GM13976 (cell line): ENCODE measurements around the gene AFG1L.
A peak's percentile ranks its signal among the peaks of the same experiment; 100 is the strongest.

ENCODE experiments used
- DNase-seq: peaks from one replicate; pipeline ENCODE4 v3.0.0; 2012; ENCODE audit warnings: low spot score
- in situ Hi-C: fragments of 300-500 bp; cut with MboI; formaldehyde crosslinking; loops from one replicate; pipeline ENCODE4 v1.12.0; 2022; ENCODE audit warnings: low sequenced_read_pairs, mixed read lengths, inconsistent platforms; ENCODE audit not compliant: unreplicated experiment
- TF ChIP-seq, protein P1 (sequence below): IDR thresholded peaks from 2 replicates; pipeline ENCODE4 v1.5.1; 2012; ENCODE audit warnings: borderline replicate concordance, mild to moderate bottlenecking; ENCODE audit not compliant: insufficient read depth; ENCODE audit errors: extremely low read depth, missing control alignments, control extremely low read depth

Gene AFG1L

GRCh38 chr6:108564178-108564577, 269.3 kb downstream of the AFG1L start:
- no peak for DNase-seq
- TF ChIP-seq, protein P1, sequence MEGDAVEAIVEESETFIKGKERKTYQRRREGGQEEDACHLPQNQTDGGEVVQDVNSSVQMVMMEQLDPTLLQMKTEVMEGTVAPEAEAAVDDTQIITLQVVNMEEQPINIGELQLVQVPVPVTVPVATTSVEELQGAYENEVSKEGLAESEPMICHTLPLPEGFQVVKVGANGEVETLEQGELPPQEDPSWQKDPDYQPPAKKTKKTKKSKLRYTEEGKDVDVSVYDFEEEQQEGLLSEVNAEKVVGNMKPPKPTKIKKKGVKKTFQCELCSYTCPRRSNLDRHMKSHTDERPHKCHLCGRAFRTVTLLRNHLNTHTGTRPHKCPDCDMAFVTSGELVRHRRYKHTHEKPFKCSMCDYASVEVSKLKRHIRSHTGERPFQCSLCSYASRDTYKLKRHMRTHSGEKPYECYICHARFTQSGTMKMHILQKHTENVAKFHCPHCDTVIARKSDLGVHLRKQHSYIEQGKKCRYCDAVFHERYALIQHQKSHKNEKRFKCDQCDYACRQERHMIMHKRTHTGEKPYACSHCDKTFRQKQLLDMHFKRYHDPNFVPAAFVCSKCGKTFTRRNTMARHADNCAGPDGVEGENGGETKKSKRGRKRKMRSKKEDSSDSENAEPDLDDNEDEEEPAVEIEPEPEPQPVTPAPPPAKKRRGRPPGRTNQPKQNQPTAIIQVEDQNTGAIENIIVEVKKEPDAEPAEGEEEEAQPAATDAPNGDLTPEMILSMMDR = no peak
- in situ Hi-C loops = no loop called here

GRCh38 chr6:108565091-108565766, 270.4 kb downstream of the AFG1L start:
- peak; percentile 43 for DNase-seq
- in situ Hi-C loops = no loop called here
- TF ChIP-seq, protein P1 = no peak

GRCh38 chr6:108565893-108566292, 271.0 kb downstream of the AFG1L start:
- in situ Hi-C loops = no loop called here
- TF ChIP-seq, protein P1 = no peak
- DNase-seq = peak; percentile 40

- in situ Hi-C loops = no loop called here
- no peak for DNase-seq
- TF ChIP-seq, protein P1 = no peak
Observed at GRCh38 chr6:108566406-108566805, 271.6 kb downstream of the AFG1L start.

GRCh38 chr6:108568101-108568500, 273.2 kb downstream of the AFG1L start:
- in situ Hi-C loops = no loop called here
- TF ChIP-seq, protein P1 = no peak
- no peak for DNase-seq

GRCh38 chr6:108568551-108569305, 273.9 kb downstream of the AFG1L start:
- DNase-seq = no peak
- TF ChIP-seq, protein P1 = no peak
- in situ Hi-C loops = no loop called here
